ENCODE data around the gene LCN6.

- TF ChIP-seq ETV6 (IDR thresholded peaks at IDR 0.05; ENCODE audit: borderline replicate concordance in 1 of 2, low read depth in 2 of 2, low read length in 1 of 2) (no peak), ETV6 (CRISPR knock-in tag; IDR thresholded peaks at IDR 0.05; ENCODE audit: borderline replicate concordance) (no peak), HDAC6 (IDR thresholded peaks at IDR 0.05; ENCODE audit: low read depth, low read length) (no peak), TCF7 (IDR thresholded peaks at IDR 0.05; ENCODE audit: borderline replicate concordance) (no peak), ZNF184 (CRISPR knock-in tag; IDR thresholded peaks at IDR 0.05) (no peak), ZBTB43 (CRISPR knock-in tag; IDR thresholded peaks at IDR 0.05) (no peak), CBX3 (IDR thresholded peaks at IDR 0.05; ENCODE audit: borderline replicate concordance in 1 of 2, low read length in 2 of 2) (no peak), ZNF586 (CRISPR knock-in tag; conservative IDR thresholded peaks at IDR 0.05) (no peak), ZNF217 (CRISPR knock-in tag; IDR thresholded peaks at IDR 0.05) (no peak), YY1 (IDR thresholded peaks at IDR 0.05; ENCODE audit: borderline replicate concordance in 1 of 3, control insufficient read depth in 1 of 3, extremely low read depth in 1 of 3, insufficient read depth in 3 of 3, insufficient read length in 1 of 3, insufficient replicate concordance in 2 of 3, low read depth in 1 of 3, low read length in 2 of 3) (no peak), MAZ (CRISPR knock-in tag; conservative IDR thresholded peaks at IDR 0.05 in 1 of 2, IDR thresholded peaks at IDR 0.05 in 1 of 2) (no peak), ELK1 (CRISPR knock-in tag; IDR thresholded peaks at IDR 0.05) (no peak), POLR2AphosphoS5 (IDR thresholded peaks at IDR 0.05; ENCODE audit: control insufficient read depth, insufficient read depth, low read depth, low read length) (no peak), JUND (IDR thresholded peaks at IDR 0.05; ENCODE audit: borderline replicate concordance, low read depth, low read length) (no peak), JUND (tag; IDR thresholded peaks at IDR 0.05; ENCODE audit: borderline replicate concordance, low read depth, low read length) (no peak)
- TF ChIP-seq, protein P1, sequence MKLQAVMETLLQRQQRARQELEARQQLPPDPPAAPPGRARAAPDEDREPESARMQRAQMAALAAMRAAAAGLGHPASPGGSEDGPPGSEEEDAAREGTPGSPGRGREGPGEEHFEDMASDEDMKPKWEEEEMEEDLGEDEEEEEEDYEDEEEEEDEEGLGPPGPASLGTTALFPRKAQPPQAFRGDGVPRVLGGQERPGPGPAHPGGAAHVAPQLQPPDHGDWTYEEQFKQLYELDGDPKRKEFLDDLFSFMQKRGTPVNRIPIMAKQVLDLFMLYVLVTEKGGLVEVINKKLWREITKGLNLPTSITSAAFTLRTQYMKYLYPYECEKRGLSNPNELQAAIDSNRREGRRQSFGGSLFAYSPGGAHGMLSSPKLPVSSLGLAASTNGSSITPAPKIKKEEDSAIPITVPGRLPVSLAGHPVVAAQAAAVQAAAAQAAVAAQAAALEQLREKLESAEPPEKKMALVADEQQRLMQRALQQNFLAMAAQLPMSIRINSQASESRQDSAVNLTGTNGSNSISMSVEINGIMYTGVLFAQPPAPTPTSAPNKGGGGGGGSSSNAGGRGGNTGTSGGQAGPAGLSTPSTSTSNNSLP (IDR thresholded peaks at IDR 0.05; ENCODE audit: borderline replicate concordance, low read depth, low read length) = no peak
These were observed 13.4 kb downstream of the LCN6 start for GRCh38 chr9:136734837-136735496.

All from K562 (cell line).